ENCODE results near the gene TAF1B. TPM values are rescaled to one million over a fixed set of nuclear protein-coding genes. Genes with fewer than 3 reads are reported as not detected.

Gene TAF1B
- total RNA-seq, 1 donor from 2014 or later = 22.9 TPM

DNA sequence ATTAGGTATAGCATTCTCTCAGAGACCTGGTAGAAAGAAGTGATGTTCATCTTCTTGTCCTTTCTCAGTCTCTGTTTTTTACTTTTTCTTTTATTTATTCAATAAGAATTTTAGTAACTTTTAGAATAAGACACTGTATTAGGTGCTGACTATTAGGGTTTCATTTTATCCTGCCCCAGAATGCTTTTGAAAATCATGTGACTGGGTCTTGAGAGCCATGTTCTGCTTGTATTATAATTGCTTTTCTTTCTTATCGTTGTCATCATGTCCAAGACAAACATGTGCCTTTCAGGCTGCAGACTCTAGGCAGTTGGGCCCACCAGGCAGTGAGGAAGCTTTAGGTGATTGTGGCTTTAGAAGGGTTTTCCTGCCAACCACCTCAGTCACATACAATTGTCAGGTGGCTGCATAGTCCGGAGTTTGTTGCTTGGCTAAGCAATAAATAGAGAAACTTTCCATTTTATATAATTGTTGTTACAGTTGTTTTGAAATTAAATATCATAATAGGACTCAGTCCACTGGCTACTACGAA, 123.3 kb downstream of the TAF1B start:
- H3K27ac ChIP-seq = no peak overlapping the region
- DNase-seq = no peak
- no peak for TF ChIP-seq CTCF (IDR thresholded peaks at IDR 0.05)

GRCh38 chr2:9967053-9967775, 123.9 kb downstream of the TAF1B start:
- H3K27me3 ChIP-seq (ENCODE audit: low read depth) = no peaks in the 10 kb centered on the region
- intact Hi-C loops (cut with DNase I) = no loop called here
- peaks cover 18% of the 10 kb centered on the region for H3K4me1 ChIP-seq
- H3K4me3 ChIP-seq = no peak overlapping the region
- H3K27ac ChIP-seq = no peak overlapping the region
- no peak for TF ChIP-seq CTCF (IDR thresholded peaks at IDR 0.05)
- no peak for ATAC-seq
- H3K9me3 ChIP-seq = no peaks in the 10 kb centered on the region
- H3K36me3 ChIP-seq = peaks cover 7% of the 10 kb centered on the region
- DNase-seq = no peak

More for the DNA sequence above, 123.3 kb downstream of the TAF1B start:
- ATAC-seq = no peak
- H3K27me3 ChIP-seq (ENCODE audit: low read depth) = no peaks in the 10 kb centered on the region
- no peak overlapping the region for H3K4me3 ChIP-seq
- H3K36me3 ChIP-seq = peaks cover 7% of the 10 kb centered on the region
- H3K9me3 ChIP-seq = no peaks in the 10 kb centered on the region
- H3K4me1 ChIP-seq = peaks cover 18% of the 10 kb centered on the region
- intact Hi-C loops (cut with DNase I) = no loop called here

DNA sequence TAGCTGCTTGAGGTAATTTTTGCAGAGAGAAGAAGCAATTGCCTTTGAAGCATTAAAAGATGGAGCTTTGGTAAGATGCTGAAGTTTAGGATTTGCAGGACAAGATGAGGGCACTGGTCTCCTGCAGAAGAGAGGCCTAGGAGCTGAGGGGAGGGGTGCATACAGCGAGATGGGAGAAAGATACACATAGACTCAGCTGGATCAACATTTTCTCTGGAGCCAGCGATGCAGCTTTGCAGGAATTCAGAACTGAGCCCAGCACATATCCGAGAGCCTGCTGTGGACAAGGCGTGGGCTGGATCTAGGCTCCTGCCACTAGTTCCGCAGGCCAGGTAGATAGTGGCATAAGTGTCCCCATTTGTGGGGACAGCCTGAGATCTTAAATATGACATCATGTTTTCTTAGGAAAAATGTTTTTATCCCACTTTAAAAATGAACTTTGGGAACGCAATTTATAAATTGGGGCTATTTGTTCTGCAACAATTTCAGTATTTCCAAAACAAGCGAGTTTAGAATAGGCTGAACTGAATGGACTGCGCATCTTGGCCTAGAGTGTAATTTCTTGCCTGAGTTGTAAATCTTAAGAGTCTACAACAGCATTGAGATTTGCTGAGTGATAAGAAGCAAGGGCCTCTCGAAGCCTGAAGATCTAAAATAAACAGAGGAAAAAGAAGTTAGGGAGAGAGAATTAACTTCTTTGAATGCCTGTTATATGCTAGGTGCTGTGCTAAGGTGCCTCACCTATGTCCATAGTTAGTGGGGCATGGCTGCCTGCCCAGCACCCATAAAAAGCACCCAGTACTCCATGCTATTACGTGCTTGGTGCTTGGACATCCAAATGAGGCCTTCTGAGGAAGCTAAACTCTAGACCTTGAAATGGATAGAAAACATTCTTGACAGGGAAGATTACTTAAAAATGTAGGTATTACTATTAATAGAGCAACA, 125.6 kb downstream of the TAF1B start:
- peaks cover 32% of the 10 kb centered on the region for H3K4me1 ChIP-seq
- H3K4me3 ChIP-seq = no peak overlapping the region
- peak; percentile 90 to 92 for ATAC-seq
- no peak overlapping the region for H3K27ac ChIP-seq
- TF ChIP-seq CTCF (IDR thresholded peaks at IDR 0.05) = no peak
- DNase-seq = peak; percentile 68
- H3K36me3 ChIP-seq = peaks cover 7% of the 10 kb centered on the region
- H3K9me3 ChIP-seq = no peaks in the 10 kb centered on the region
- no peaks in the 10 kb centered on the region for H3K27me3 ChIP-seq (ENCODE audit: low read depth)
- intact Hi-C loops (cut with DNase I) = no loop called here

DNA sequence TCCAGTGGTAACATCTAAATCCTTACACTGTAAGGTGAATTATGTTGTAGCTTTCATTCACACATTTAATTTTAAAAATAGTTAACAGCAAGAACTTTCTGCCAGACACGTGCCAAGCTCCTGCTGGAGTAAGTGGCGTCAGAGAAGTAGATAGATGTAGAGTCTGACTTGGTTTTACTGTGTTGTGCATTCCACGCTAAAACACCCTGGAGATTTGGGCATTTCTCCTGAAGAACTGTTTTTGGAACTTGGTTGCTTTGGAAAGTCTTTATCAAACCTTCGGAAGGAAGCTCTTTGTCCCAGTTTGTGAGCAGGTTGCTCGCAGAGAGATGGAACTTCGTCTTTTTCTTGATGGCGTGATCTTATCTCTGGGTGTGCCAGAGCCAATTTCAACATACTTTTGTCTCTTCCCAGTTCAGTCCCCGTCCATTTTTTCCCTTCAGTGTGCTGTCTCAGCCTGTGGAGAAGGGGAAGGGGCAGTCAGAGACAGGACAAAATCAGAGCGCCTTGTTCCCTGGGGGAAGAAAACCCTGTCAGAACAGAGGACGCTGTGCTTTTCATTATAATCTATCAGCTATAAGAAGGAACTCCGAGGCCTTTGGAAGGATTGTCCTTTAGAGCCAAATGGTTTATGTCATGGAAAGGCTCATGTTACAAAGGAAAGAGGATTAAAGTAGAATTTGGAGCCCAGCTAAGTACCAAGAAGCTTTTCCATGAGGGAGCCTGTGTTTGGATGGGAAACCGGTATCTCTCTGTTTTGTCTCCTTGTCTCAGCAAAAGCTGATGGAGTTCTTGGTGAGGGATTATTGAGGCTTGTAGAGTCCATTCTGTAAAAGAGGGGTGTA, 127.1 kb downstream of the TAF1B start:
- H3K4me1 ChIP-seq = peaks cover 43% of the 10 kb centered on the region
- no peak overlapping the region for H3K4me3 ChIP-seq
- DNase-seq (no peak), ATAC-seq (no peak)
- peaks cover 5% of the 10 kb centered on the region for H3K36me3 ChIP-seq
- no peaks in the 10 kb centered on the region for H3K27me3 ChIP-seq (ENCODE audit: low read depth)
- H3K27ac ChIP-seq = no peak overlapping the region
- intact Hi-C loops (cut with DNase I) = no loop called here
- TF ChIP-seq CTCF (IDR thresholded peaks at IDR 0.05) = no peak
- H3K9me3 ChIP-seq = no peaks in the 10 kb centered on the region
